SK-N-SH (cell line): ENCODE results near the gene SEPTIN12.

Source experiments
- CTCF ChIP-seq: fragments of 200-600 bp; sonication (generic); IDR thresholded peaks from 2 replicates; pipeline ENCODE4 v1.6.1; 2017; ENCODE audit warnings: antibody characterized with exemption, mild to moderate bottlenecking, moderate library complexity
- GABPA ChIP-seq: IDR thresholded peaks from 2 replicates; pipeline ENCODE4 v1.4.0; 2012; ENCODE audit warnings: low read depth, mild to moderate bottlenecking
- NRF1 ChIP-seq: IDR thresholded peaks from 2 replicates; pipeline ENCODE4 v1.6.1; 2012; ENCODE audit warnings: low read depth, mild to moderate bottlenecking, low read length
- RAD21 ChIP-seq: IDR thresholded peaks from 2 replicates; pipeline ENCODE4 v1.6.1; 2012; ENCODE audit warnings: mild to moderate bottlenecking, low read length
- TAF1 ChIP-seq: IDR thresholded peaks from 2 replicates; pipeline ENCODE4 v1.6.1; 2012; ENCODE audit warnings: low read depth, mild to moderate bottlenecking, low read length, moderate library complexity, borderline replicate concordance
- USF1 ChIP-seq: IDR thresholded peaks from 2 replicates; pipeline ENCODE4 v1.4.0; 2012; ENCODE audit warnings: low read depth, borderline replicate concordance

GRCh38 chr16:4748682-4749411 is 39.3 kb downstream of the SEPTIN12 start:
- no peak for TF ChIP-seq USF1
- no peak for TF ChIP-seq NRF1
- TF ChIP-seq CTCF: no peak
- TF ChIP-seq TAF1: no peak
- no peak for TF ChIP-seq RAD21
- TF ChIP-seq GABPA: no peak
